Activated effector memory CD4-positive, alpha-beta T cell treated with Interleukin-2 at 50 U/mL for 16 hours (primary cell): ENCODE data around the gene IP6K1.
A peak's percentile ranks its signal among the peaks of the same experiment; 100 is the strongest.
"Not testable (repeated sequence)": the region's sequence is repeated elsewhere in the genome, so short reads cannot be mapped to it uniquely, and the experiment has no call there.

Experiments
- DNase-seq: peaks from one replicate; pipeline ENCODE4 v3.0.0-alpha.2; 2020

Gene IP6K1

GRCh38 chr3:49705390-49705960, 80.9 kb downstream of the IP6K1 start:
- no peak for DNase-seq

- DNase-seq = no peak
Observed at GRCh38 chr3:49704629-49705028, 81.7 kb downstream of the IP6K1 start.

GRCh38 chr3:49703956-49704355, 82.4 kb downstream of the IP6K1 start:
- no peak for DNase-seq

- peak; percentile 51 for DNase-seq
Observed at GRCh38 chr3:49703443-49703927, 82.9 kb downstream of the IP6K1 start.

- no peak for DNase-seq
Observed at GRCh38 chr3:49702672-49703071, 83.7 kb downstream of the IP6K1 start.

- no peak for DNase-seq
Observed at GRCh38 chr3:49701388-49702077, 84.8 kb downstream of the IP6K1 start.

- no peak for DNase-seq
Observed at GRCh38 chr3:49700453-49701128, 85.8 kb downstream of the IP6K1 start.

- DNase-seq = no peak
Observed at GRCh38 chr3:49700014-49700413, 86.3 kb downstream of the IP6K1 start.

- DNase-seq = no peak
Observed at GRCh38 chr3:49699281-49699979, 86.9 kb downstream of the IP6K1 start.

GRCh38 chr3:49695350-49696015, 90.9 kb downstream of the IP6K1 start:
- not testable (repeated sequence) for DNase-seq

- DNase-seq = not testable (repeated sequence)
Observed at GRCh38 chr3:49694409-49695070, 91.8 kb downstream of the IP6K1 start.

GRCh38 chr3:49691481-49691880, 94.9 kb downstream of the IP6K1 start:
- DNase-seq = not testable (repeated sequence)

- not testable (repeated sequence) for DNase-seq
Observed at GRCh38 chr3:49690856-49691255, 95.5 kb downstream of the IP6K1 start.

- DNase-seq = not testable (repeated sequence)
Observed at GRCh38 chr3:49689908-49690624, 96.3 kb downstream of the IP6K1 start.

GRCh38 chr3:49689046-49689907, 97.1 kb downstream of the IP6K1 start, which contains the start of the genes MST1 and RNF123:
Gene MST1, minus strand, starts transcription at chr3:49689474. Its CDS starts 783 bp downstream, at chr3:49688691.
Gene RNF123, plus strand, starts transcription at chr3:49689557. Its CDS starts 1,609 bp downstream, at chr3:49691166.
- peak; percentile 90 for DNase-seq

GRCh38 chr3:49688338-49689045, 97.8 kb downstream of the IP6K1 start:
- DNase-seq = not testable (repeated sequence)

GRCh38 chr3:49687424-49687795, 98.9 kb downstream of the IP6K1 start:
- not testable (repeated sequence) for DNase-seq

GRCh38 chr3:49686769-49687423, 99.4 kb downstream of the IP6K1 start:
- not testable (repeated sequence) for DNase-seq

GRCh38 chr3:49686346-49686745, 100.0 kb downstream of the IP6K1 start:
- DNase-seq = not testable (repeated sequence)
